ENCODE results near the gene FIGNL2.

- TF ChIP-seq EZH2 (IDR thresholded peaks at IDR 0.05) (no peak), POLR2AphosphoS5 (IDR thresholded peaks at IDR 0.05; ENCODE audit: borderline replicate concordance, low read depth, low read length) (no peak)
These were observed 25.6 kb downstream of the FIGNL2 start for GRCh38 chr12:51822956-51823355.

Data from SK-N-MC (cell line).